H1 (cell line): ENCODE measurements around the gene RREB1. TPM values are rescaled to one million over a fixed set of nuclear protein-coding genes. Genes with fewer than 3 reads are reported as not detected.

ENCODE experiments used
- ASH2L ChIP-seq: fragments of 200-600, 300-600 bp; sonication (generic); IDR thresholded peaks from one replicate; pipeline ENCODE4 v1.7.1; 2017; ENCODE audit warnings: low read length
- BCL11A ChIP-seq, 2 experiments: IDR thresholded peaks; one replicate each; pipeline ENCODE4 v1.6.1; 2011; ENCODE audit warnings: low read depth in 2 of 2, low read length in 2 of 2, mild to moderate bottlenecking in 2 of 2
- CTCF ChIP-seq, 3 experiments: IDR thresholded peaks; 1 replicate in 2 of 3; 2 replicates in 1 of 3; pipeline versions ENCODE4 v1.5.1 to v1.6.1; 2011; ENCODE audit warnings: low read length in 3 of 3, mild to moderate bottlenecking in 3 of 3, inconsistent platforms in 2 of 3, low read depth in 1 of 3, moderate library complexity in 1 of 3; ENCODE audit not compliant: insufficient read depth in 1 of 3; ENCODE audit errors: control extremely low read depth in 1 of 3
- GTF2F1 ChIP-seq: IDR thresholded peaks from 2 replicates; pipeline ENCODE4 v1.6.1; 2012; ENCODE audit warnings: low read depth, low read length, improper control_type of control experiment, borderline replicate concordance
- JUN ChIP-seq: IDR thresholded peaks from 2 replicates; pipeline ENCODE4 v1.6.1; 2011; ENCODE audit warnings: low read depth, mild to moderate bottlenecking, improper control_type of control experiment, low read length
- SUZ12 ChIP-seq: fragments of 200-600 bp; sonication (generic); IDR thresholded peaks from 2 replicates; pipeline ENCODE4 v1.6.1; 2012; ENCODE audit warnings: mild to moderate bottlenecking, inconsistent platforms, low read length, moderate library complexity, mixed read lengths
- polyA plus RNA-seq, 7 experiments: library from polyadenylated mRNA; depleted of rRNA in 3 of 7; stranded (reverse) in 5 of 7; unstranded in 2 of 7; fragments of >200 nt in 5 of 7; fragments of 200-250 nt in 2 of 7; gene quantifications; 1 replicate in 5 of 7; 2 replicates in 1 of 7; 4 replicates in 1 of 7; pipeline versions ENCODE4 v1.2.1 to v1.2.3, GENCODE V29; 2011 to 2013; ENCODE audit warnings: missing spikeins in 2 of 7, mixed read lengths in 2 of 7
- total RNA-seq: library from RNA; stranded (reverse); fragmentation: NEBNext Ultra II Directional; extraction: Animal tissue kit (Norgen Biotek cat#: 25700); gene quantifications from 2 replicates; pipeline ENCODE4 v1.2.1, GENCODE V29; 2021

RREB1 gene
- total and polyA plus RNA-seq, 2 of the 8 experiments (the other 6 are each of a cell fraction or from before 2014, with no cell fraction given), result 3.9 to 34.7 TPM

- TF ChIP-seq GTF2F1, result no peak
- TF ChIP-seq SUZ12, result no peak
- TF ChIP-seq ASH2L, result no peak
- TF ChIP-seq CTCF (IDR thresholded peaks at IDR 0.05; ENCODE audit: control extremely low read depth in 1 of 3, insufficient read depth in 1 of 3, low read depth in 1 of 3, low read length in 3 of 3), result no peak
- no peak for TF ChIP-seq BCL11A (IDR thresholded peaks at IDR 0.05; ENCODE audit: low read depth in 2 of 2, low read length in 2 of 2)
- TF ChIP-seq JUN, result no peak
Observed at GRCh38 chr6:7184502-7184901, 76.7 kb downstream of the RREB1 start (continued).
